H9 (cell line): Measurements from ENCODE around the gene SLC16A10. TPM values are rescaled to one million over a fixed set of nuclear protein-coding genes. Genes with fewer than 3 reads are reported as not detected.

ENCODE experiments used
- DNase-seq: peaks from one replicate; pipeline ENCODE4 v3.0.0-alpha.2; 2017
- H2AFZ ChIP-seq: one replicate; pipeline ENCODE4 v1.6.1; 2013; ENCODE audit warnings: mild to moderate bottlenecking, low read length, control low read depth, moderate library complexity
- H2AK5ac ChIP-seq: 2 replicates; pipeline ENCODE4 v1.6.1; 2013; ENCODE audit warnings: low read length, control low read depth, mixed read lengths; ENCODE audit not compliant: insufficient read length
- H2BK120ac ChIP-seq: one replicate; pipeline ENCODE4 v1.6.1; 2013; ENCODE audit warnings: low read depth, mild to moderate bottlenecking, low read length, control low read depth, inconsistent platforms; ENCODE audit not compliant: poor library complexity, severe bottlenecking
- H2BK12ac ChIP-seq: 2 replicates; pipeline ENCODE4 v1.6.1; 2013; ENCODE audit warnings: low read length, control low read depth, mixed read lengths, low read depth; ENCODE audit not compliant: insufficient read length
- H2BK15ac ChIP-seq: 2 replicates; pipeline ENCODE4 v1.6.1; 2013; ENCODE audit warnings: low read depth, low read length, control low read depth
- H2BK20ac ChIP-seq: one replicate; pipeline ENCODE4 v1.6.1; 2013; ENCODE audit warnings: low read depth, mild to moderate bottlenecking, low read length, control low read depth, inconsistent platforms; ENCODE audit not compliant: poor library complexity, severe bottlenecking
- H2BK5ac ChIP-seq: 2 replicates; pipeline ENCODE4 v1.6.1; 2013; ENCODE audit warnings: low read length, control low read depth, mixed read lengths; ENCODE audit not compliant: insufficient read length
- H3K14ac ChIP-seq: 2 replicates; pipeline ENCODE4 v1.6.1; 2013; ENCODE audit warnings: low read length, control low read depth; ENCODE audit not compliant: insufficient read depth
- H3K18ac ChIP-seq: 2 replicates; pipeline ENCODE4 v1.6.1; 2013; ENCODE audit warnings: low read depth, mild to moderate bottlenecking, mixed read lengths, low read length, control low read depth; ENCODE audit not compliant: insufficient read length
- H3K23ac ChIP-seq: 2 replicates; pipeline ENCODE4 v1.6.1; 2013; ENCODE audit warnings: low read length, control low read depth, mixed read lengths, low read depth; ENCODE audit not compliant: insufficient read length
- H3K23me2 ChIP-seq: 2 replicates; pipeline ENCODE4 v1.6.1; 2013; ENCODE audit warnings: low read depth, mild to moderate bottlenecking, mixed read lengths, low read length, control low read depth; ENCODE audit not compliant: insufficient read length, poor library complexity, severe bottlenecking
- H3K27ac ChIP-seq: 2 replicates; pipeline ENCODE4 v1.5.1; 2013; ENCODE audit warnings: low read length, control low read depth, mixed read lengths, low read depth; ENCODE audit not compliant: insufficient read length
- H3K27me3 ChIP-seq: 2 replicates; pipeline ENCODE4 v1.6.1; 2013; ENCODE audit warnings: low read length, control low read depth, inconsistent platforms; ENCODE audit not compliant: insufficient read depth
- H3K4ac ChIP-seq: 2 replicates; pipeline ENCODE4 v1.6.1; 2013; ENCODE audit warnings: low read depth, mild to moderate bottlenecking, control low read depth, inconsistent platforms, low read length, moderate library complexity
- H3K4me1 ChIP-seq: 2 replicates; pipeline ENCODE4 v1.6.1; 2013; ENCODE audit warnings: low read length, control low read depth, inconsistent platforms; ENCODE audit not compliant: insufficient read depth
- H3K4me2 ChIP-seq: 2 replicates; pipeline ENCODE4 v1.6.1; 2013; ENCODE audit warnings: low read length, control low read depth, mixed read lengths; ENCODE audit not compliant: insufficient read length, insufficient read depth
- H3K56ac ChIP-seq: 2 replicates; pipeline ENCODE4 v1.6.1; 2013; ENCODE audit warnings: low read depth, mild to moderate bottlenecking, mixed read lengths, low read length, control low read depth; ENCODE audit not compliant: insufficient read length
- H3K79me1 ChIP-seq: 2 replicates; pipeline ENCODE4 v1.6.1; 2013; ENCODE audit warnings: low read depth, mild to moderate bottlenecking, moderate library complexity, low read length, control low read depth, inconsistent platforms; ENCODE audit not compliant: insufficient read depth, poor library complexity, severe bottlenecking
- H3K79me2 ChIP-seq: 2 replicates; pipeline ENCODE4 v1.6.1; 2013; ENCODE audit warnings: low read length, control low read depth, inconsistent platforms; ENCODE audit not compliant: insufficient read depth
- H3K9ac ChIP-seq: 2 replicates; pipeline ENCODE4 v1.6.1; 2013; ENCODE audit warnings: low read length, control low read depth, mixed read lengths; ENCODE audit not compliant: insufficient read length; ENCODE audit errors: extremely low read depth
- H3K9me3 ChIP-seq: one replicate; pipeline ENCODE4 v1.6.1; 2013; ENCODE audit warnings: low read depth, low read length, inconsistent platforms; ENCODE audit not compliant: control insufficient read depth
- H3T11ph ChIP-seq: one replicate; pipeline ENCODE4 v1.6.1; 2013; ENCODE audit warnings: mild to moderate bottlenecking, low read length, control low read depth, inconsistent platforms
- H4K20me1 ChIP-seq: one replicate; pipeline ENCODE4 v1.6.1; 2013; ENCODE audit not compliant: control insufficient read depth, insufficient read length, insufficient read depth
- H4K5ac ChIP-seq: 2 replicates; pipeline ENCODE4 v1.6.1; 2013; ENCODE audit warnings: low read depth, mild to moderate bottlenecking, mixed read lengths, low read length, control low read depth; ENCODE audit not compliant: insufficient read length
- H4K8ac ChIP-seq: replicated peaks from 2 replicates; pipeline ENCODE4 v1.6.1; 2013; ENCODE audit warnings: low read length, control low read depth, mixed read lengths, low read depth; ENCODE audit not compliant: insufficient read length
- H4K91ac ChIP-seq: 2 replicates; pipeline ENCODE4 v1.6.1; 2013; ENCODE audit warnings: low read depth, mild to moderate bottlenecking, moderate library complexity, mixed read lengths, low read length, control low read depth; ENCODE audit not compliant: insufficient read length
- H3K27ac Mint-ChIP-seq, 3 experiments: 2 replicates in 2 of 3; 3 replicates in 1 of 3; pipeline ENCODE4 v1.8.0; 2020 to 2021; ENCODE audit warnings: mixed read lengths in 3 of 3, mild to moderate bottlenecking in 1 of 3, moderate library complexity in 1 of 3
- H3K27me3 Mint-ChIP-seq: 2 replicates; pipeline ENCODE4 v1.8.0; 2021; ENCODE audit warnings: low read depth, mild to moderate bottlenecking, moderate library complexity, mixed read lengths
- H3K36me3 Mint-ChIP-seq, 3 experiments: 2 replicates in 2 of 3; 3 replicates in 1 of 3; pipeline ENCODE4 v1.8.0; 2020 to 2021; ENCODE audit warnings: low read depth in 3 of 3, mixed read lengths in 3 of 3; ENCODE audit not compliant: insufficient read depth in 1 of 3
- H3K4me1 Mint-ChIP-seq, 2 experiments: 2 replicates each; pipeline ENCODE4 v1.8.0; 2020; ENCODE audit warnings: mixed read lengths in 2 of 2
- H3K4me3 Mint-ChIP-seq, 2 experiments: 2 replicates in 1 of 2; 3 replicates in 1 of 2; pipeline ENCODE4 v1.8.0; 2020 to 2021; ENCODE audit warnings: mild to moderate bottlenecking in 2 of 2, mixed read lengths in 2 of 2, moderate library complexity in 1 of 2
- H3K9me3 Mint-ChIP-seq, 2 experiments: 2 replicates in 1 of 2; 3 replicates in 1 of 2; pipeline ENCODE4 v1.8.0; 2020; ENCODE audit warnings: mild to moderate bottlenecking in 2 of 2, mixed read lengths in 2 of 2, moderate library complexity in 1 of 2
- WGBS: extraction: QIAGEN DNeasy Blood & Tissue Kit; methylation state at CpG from one replicate; pipeline ENCODE4 v1.1.7; 2013; ENCODE audit warnings: missing lambda C conversion rate, low lambda C conversion rate, mixed read lengths; ENCODE audit not compliant: insufficient read length; ENCODE audit errors: extremely low coverage; 5-methylcytosine and 5-hydroxymethylcytosine counted together
- total RNA-seq: library from RNA; stranded (reverse); gene quantifications from 2 replicates; pipeline ENCODE4 v1.2.1, GENCODE V29; 2021
- TF ChIP-seq, protein P1 (sequence below): fragments of 200-600 bp; sonication (generic); conservative IDR thresholded peaks from 3 replicates; pipeline ENCODE4 v1.8.0; 2021; ENCODE audit warnings: antibody characterized with exemption, mild to moderate bottlenecking

SLC16A10 gene
- total RNA-seq, 1 experiment from 2014 or later, result 11.4 TPM

DNA sequence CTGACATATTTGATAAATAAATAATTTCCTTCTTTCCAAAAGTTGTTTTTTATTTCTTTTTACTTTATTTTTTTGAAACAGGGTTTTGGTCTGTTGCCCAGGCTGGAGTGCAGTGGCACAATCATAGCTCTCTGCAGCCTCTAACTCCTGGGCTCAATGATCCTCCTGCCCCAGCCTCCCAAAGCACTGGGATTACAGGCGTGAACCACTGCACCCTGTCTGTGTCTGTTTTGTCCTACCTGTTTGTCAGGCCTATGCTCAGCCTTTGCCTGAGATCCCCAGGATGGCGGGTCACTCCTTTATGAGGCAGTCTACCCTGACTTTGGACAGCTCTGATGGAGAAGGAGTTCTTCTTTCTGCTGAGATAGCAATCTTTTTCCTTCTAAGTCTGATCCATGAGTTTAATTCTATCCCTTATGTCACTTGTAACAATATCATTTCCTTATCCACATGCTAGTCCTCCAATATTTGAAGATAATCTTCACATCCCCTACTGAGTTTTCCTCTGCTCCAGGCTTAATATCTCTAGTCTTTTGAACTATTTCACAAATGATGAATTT is 14.4 kb upstream of the SLC16A10 start:
- Histone ChIP-seq H4K20me1 (no peaks in the 10 kb centered on the region), H3K18ac (no peak overlapping the region), H3K79me2 (no peaks in the 10 kb centered on the region), H3K4me2 (no peak overlapping the region), H4K5ac (no peak overlapping the region), H4K8ac (no peak overlapping the region), H3K14ac (no peak overlapping the region), H3T11ph (no peak overlapping the region), H3K27me3 (no peaks in the 10 kb centered on the region), H2BK20ac (no peak overlapping the region), H2BK12ac (no peak overlapping the region), H2BK15ac (no peak overlapping the region), H3K9me3 (no peaks in the 10 kb centered on the region), H2AFZ (no peak overlapping the region), H3K23ac (no peak overlapping the region), H3K27ac (no peak overlapping the region), H2BK120ac (no peak overlapping the region), H3K4ac (no peak overlapping the region), H3K4me1 (no peaks in the 10 kb centered on the region), H3K56ac (no peak overlapping the region), H3K9ac (no peak overlapping the region), H4K91ac (no peak overlapping the region), H3K23me2 (no peaks in the 10 kb centered on the region), H2BK5ac (no peak overlapping the region), H3K79me1 (no peaks in the 10 kb centered on the region), H2AK5ac (no peak overlapping the region)
- Mint-ChIP-seq H3K36me3 (no peaks in the 10 kb centered on the region), H3K27me3 (peaks cover 8% of the 10 kb centered on the region), H3K27ac (no peak overlapping the region), H3K9me3 (no peaks in the 10 kb centered on the region), H3K4me1 (peaks cover 4 to 8% of the 10 kb centered on the region in 2 experiments), H3K4me3 (no peak overlapping the region)
- TF ChIP-seq, protein P1, sequence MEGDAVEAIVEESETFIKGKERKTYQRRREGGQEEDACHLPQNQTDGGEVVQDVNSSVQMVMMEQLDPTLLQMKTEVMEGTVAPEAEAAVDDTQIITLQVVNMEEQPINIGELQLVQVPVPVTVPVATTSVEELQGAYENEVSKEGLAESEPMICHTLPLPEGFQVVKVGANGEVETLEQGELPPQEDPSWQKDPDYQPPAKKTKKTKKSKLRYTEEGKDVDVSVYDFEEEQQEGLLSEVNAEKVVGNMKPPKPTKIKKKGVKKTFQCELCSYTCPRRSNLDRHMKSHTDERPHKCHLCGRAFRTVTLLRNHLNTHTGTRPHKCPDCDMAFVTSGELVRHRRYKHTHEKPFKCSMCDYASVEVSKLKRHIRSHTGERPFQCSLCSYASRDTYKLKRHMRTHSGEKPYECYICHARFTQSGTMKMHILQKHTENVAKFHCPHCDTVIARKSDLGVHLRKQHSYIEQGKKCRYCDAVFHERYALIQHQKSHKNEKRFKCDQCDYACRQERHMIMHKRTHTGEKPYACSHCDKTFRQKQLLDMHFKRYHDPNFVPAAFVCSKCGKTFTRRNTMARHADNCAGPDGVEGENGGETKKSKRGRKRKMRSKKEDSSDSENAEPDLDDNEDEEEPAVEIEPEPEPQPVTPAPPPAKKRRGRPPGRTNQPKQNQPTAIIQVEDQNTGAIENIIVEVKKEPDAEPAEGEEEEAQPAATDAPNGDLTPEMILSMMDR, result no peak
- DNase-seq, result no peak
- WGBS, result no CpG with 5 or more reads among the region's 2 CpGs
